SJSA1 (cell line): ENCODE results near the gene ST3GAL5. TPM values are rescaled to one million over a fixed set of nuclear protein-coding genes. Genes with fewer than 3 reads are reported as not detected.
A peak's percentile ranks its signal among the peaks of the same experiment; 100 is the strongest.

ENCODE experiments used
- DNase-seq, 2 experiments: peaks; one replicate each; pipeline ENCODE4 v3.0.0-alpha.2; 2015 to 2020; ENCODE audit warnings: low spot score in 2 of 2, low read depth in 1 of 2
- H3K27ac ChIP-seq: fragments of 250-450 bp; sonication (Bioruptor Pico); 2 replicates; pipeline ENCODE4 v1.5.1; 2020; ENCODE audit warnings: mild to moderate bottlenecking, moderate library complexity
- H3K27me3 ChIP-seq: fragments of 250-450 bp; sonication (Bioruptor Pico); replicated peaks from 2 replicates; pipeline ENCODE4 v1.5.1; 2020; ENCODE audit warnings: mild to moderate bottlenecking, moderate library complexity
- H3K36me3 ChIP-seq: fragments of 250-450 bp; sonication (Bioruptor Pico); 2 replicates; pipeline ENCODE4 v1.5.1; 2020; ENCODE audit warnings: mild to moderate bottlenecking
- H3K4me1 ChIP-seq: fragments of 250-450 bp; sonication (Bioruptor Pico); replicated peaks from 2 replicates; pipeline ENCODE4 v1.6.1; 2021; ENCODE audit warnings: mild to moderate bottlenecking
- H3K4me3 ChIP-seq: fragments of 250-450 bp; sonication (Bioruptor Pico); 2 replicates; pipeline ENCODE4 v1.5.1; 2020; ENCODE audit warnings: mild to moderate bottlenecking
- H3K9me3 ChIP-seq: fragments of 250-450 bp; sonication (Bioruptor Pico); replicated peaks from 2 replicates; pipeline ENCODE4 v1.5.1; 2020; ENCODE audit warnings: mild to moderate bottlenecking
- total RNA-seq: library from RNA; depleted of rRNA; stranded (reverse); fragments of >200 nt; shearing (Covaris generic); gene quantifications from 2 replicates; pipeline ENCODE4 v1.2.3, GENCODE V29; 2014

ST3GAL5 gene
- total RNA-seq, 1 experiment from 2014 or later = 84.5 TPM

DNA sequence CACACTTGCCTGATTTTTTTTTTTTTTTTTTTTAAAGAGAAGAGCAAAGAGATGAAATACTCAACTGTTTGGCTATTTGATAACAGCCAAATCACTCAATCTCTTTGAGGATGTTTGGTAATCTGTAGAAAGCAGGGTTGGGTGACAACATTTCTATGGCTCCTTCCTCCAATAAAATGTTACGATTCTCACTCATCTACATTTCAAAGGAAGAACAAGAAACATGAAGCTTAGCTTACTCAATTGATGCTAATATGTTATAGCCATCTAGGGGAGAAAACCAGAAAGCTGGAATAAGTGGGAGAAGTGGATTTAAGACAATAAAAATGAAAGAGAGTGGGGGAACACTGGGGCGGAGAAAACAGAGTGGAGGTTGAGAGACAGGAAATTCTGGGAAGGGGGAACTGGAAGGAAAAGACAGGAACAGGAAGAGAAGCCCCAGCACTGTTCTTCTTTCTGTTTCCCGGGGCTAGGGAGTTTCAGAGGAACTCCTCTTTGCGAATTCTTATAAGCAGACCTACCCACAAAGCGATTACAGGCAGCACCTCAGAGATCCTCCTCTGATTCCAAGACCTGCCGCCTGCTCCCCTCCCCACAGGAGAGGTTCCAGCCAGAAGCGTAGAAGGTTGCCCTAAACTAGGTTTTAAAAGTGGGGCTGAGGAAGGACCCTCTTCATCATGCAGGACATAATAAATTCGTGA lies 13.3 kb downstream of the ST3GAL5 start:
- Histone ChIP-seq H3K9me3 (no peaks in the 10 kb centered on the region), H3K4me1 (peaks cover 19% of the 10 kb centered on the region), H3K27ac (no peak overlapping the region), H3K4me3 (no peak overlapping the region), H3K27me3 (no peaks in the 10 kb centered on the region), H3K36me3 (peaks cover 14% of the 10 kb centered on the region)
- no peak for DNase-seq

DNA sequence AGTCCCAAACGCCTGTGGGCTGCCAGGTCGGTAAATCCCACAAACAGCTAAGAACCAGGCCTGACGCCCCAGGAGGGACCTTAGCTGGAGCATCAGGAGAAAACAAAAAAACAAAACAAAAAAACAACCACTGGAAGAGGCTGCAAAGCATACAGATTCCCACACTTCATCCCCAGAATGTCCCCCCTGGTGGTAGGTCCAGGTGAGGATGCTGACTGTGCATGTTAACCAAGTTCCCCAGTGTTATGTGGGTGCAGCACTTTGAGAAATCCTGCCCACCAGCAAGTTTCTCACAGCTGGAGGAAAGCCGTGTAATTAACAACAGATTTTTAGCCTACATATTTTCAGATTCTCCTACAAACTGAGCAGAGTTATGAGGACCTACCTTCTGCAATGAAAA lies 15.1 kb downstream of the ST3GAL5 start:
- H3K36me3 ChIP-seq = peaks cover 27% of the 10 kb centered on the region
- no peaks in the 10 kb centered on the region for H3K27me3 ChIP-seq
- no peak overlapping the region for H3K27ac ChIP-seq
- H3K9me3 ChIP-seq = no peaks in the 10 kb centered on the region
- DNase-seq = no peak
- H3K4me3 ChIP-seq = no peak overlapping the region
- peaks cover 6% of the 10 kb centered on the region for H3K4me1 ChIP-seq

DNA sequence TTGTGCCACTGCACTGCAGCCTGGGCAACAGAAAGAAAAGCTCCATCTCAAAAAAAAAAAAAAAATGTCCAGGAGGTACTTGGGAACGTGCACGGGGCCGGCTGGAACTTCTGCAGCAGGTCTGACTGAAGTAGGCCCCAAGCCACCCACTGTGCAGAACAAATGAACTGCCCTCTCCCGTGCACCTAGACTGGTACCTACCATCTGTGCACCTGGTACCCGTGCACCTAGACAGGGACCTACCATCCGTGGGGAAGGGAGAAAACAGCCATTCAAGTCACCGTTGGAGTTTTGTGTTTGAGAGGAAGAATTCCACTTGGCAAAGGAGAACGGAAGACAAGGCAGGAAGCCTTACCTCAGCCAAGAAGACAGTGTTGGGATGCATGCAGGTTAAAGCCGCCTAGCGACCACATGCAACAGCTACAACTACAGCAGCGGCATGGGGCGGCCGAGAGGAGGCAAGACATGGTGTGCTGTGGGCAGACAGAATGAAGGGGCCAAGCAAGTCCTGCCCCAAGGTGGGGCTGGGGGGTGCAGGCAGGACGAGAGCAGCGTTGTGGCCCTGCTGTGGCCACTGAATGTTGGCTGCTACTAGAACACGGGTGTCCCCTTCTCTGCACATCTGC lies 16.1 kb downstream of the ST3GAL5 start:
- Histone ChIP-seq H3K27me3 (no peaks in the 10 kb centered on the region), H3K36me3 (peaks cover 33% of the 10 kb centered on the region), H3K27ac (no peak overlapping the region), H3K9me3 (no peaks in the 10 kb centered on the region), H3K4me1 (no peaks in the 10 kb centered on the region), H3K4me3 (no peak overlapping the region)
- no peak for DNase-seq

DNA sequence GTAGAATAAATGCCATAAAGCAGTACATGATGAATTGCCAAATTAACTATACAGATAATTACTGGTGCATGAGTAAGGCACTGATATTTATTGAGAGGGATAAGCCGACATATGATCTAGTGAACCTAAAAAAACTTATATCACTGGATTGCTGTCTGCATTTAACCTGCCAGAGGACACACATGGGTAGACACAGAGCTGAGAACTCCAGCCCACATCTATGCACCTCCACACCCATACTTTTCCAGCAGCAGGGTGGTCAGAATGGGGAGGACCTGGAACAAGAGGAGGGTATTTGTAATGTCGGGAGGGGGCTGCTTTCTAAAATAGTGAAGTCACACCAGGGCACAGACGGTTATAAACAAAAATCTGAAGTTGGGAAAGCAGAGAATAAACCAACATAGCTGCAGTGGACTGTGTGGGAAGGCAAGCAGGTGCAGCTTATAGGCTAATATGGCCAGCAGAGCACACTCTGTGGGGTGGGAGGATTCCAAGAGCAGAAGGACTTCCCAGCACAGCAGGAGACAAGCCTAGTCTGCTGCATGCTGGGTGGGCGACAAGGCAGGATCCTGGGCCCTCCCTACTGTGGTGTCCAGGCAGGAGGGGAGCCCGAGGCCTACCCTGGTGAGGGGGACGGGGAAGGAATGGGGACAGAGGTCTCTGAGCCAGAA lies 17.2 kb downstream of the ST3GAL5 start:
- H3K27ac ChIP-seq = no peak overlapping the region
- H3K9me3 ChIP-seq = no peaks in the 10 kb centered on the region
- no peaks in the 10 kb centered on the region for H3K27me3 ChIP-seq
- H3K4me3 ChIP-seq = no peak overlapping the region
- DNase-seq = no peak
- no peaks in the 10 kb centered on the region for H3K4me1 ChIP-seq
- peaks cover 30% of the 10 kb centered on the region for H3K36me3 ChIP-seq

DNA sequence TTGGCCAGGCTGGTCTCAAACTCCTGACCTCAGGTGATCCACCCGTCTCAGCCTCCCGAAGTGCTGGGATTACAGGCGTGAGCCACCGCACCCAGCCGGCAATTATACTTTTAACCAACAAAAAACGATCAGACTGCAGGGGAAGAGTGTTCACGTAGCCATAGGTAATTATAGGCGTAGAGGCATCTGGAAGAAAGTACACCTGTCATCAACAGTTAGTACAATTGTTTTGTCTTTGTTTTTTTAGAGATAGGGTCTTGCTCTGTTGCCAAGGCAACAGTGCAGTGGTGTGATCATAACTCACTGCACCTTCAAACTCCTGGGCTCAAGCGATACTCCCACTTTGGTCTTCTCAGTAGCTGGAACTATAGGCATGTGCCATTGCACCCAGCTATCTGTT lies 20.0 kb downstream of the ST3GAL5 start:
- Histone ChIP-seq H3K9me3 (no peaks in the 10 kb centered on the region), H3K27me3 (no peaks in the 10 kb centered on the region), H3K27ac (no peak overlapping the region), H3K4me3 (no peak overlapping the region), H3K36me3 (peaks cover 37% of the 10 kb centered on the region), H3K4me1 (peaks cover 14% of the 10 kb centered on the region)
- no peak for DNase-seq

DNA sequence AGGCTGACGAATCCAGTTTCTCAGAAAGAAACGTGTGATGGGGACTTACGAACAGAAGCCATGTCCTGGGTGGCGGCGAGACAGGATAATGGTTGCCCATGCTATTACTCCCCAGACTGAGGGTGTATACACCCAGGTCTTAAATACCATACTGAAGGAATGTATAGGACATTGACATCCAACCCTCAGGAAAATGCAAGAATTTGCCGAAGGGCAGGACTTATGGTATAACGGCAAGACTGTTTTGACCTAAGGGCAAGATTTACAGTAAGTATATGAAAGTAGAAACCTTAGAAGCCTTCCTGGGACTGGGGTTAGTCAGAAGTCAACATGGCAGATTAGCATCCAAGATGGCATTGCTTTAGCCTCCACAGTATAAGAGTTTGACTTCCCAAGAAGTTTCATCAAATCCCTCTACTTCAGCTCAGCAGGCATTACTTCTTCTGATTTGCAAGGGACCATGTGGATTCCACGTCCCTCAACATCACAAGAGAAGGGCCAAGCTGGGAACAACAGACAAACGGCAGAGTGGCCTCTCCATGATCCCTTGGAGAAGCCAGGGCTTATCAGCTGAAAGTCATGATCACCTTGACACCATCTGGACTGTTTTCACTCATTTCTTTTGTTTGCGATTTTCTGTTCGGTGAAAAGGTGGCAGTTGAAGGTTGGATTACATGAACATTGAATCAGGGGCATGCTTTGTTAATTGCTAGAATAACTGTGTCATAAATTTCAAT lies 21.1 kb downstream of the ST3GAL5 start:
- H3K4me3 ChIP-seq = no peak overlapping the region
- no peaks in the 10 kb centered on the region for H3K27me3 ChIP-seq
- no peak for DNase-seq
- no peak overlapping the region for H3K27ac ChIP-seq
- H3K9me3 ChIP-seq = no peaks in the 10 kb centered on the region
- H3K36me3 ChIP-seq = peaks cover 44% of the 10 kb centered on the region
- peaks cover 14% of the 10 kb centered on the region for H3K4me1 ChIP-seq

DNA sequence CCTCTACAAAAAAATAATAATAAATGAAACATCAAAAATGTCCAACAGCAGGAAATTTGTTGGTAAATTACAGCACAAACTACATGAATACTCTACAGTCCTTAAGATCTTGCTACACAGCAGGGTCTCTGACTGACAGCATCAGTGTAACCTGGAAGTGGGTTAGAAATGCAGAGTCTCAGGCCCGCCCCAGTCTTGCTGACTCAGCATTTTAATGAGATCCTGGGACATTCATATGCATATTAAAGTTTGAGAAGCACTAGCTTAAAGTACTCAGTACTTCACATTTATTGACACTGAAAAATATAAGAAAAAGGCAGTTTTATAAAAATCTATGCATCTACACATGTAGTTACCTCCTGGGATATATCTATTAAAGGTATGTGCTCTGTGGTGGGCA lies 21.7 kb downstream of the ST3GAL5 start:
- DNase-seq = no peak
- Histone ChIP-seq H3K4me3 (no peak overlapping the region), H3K36me3 (peaks cover 48% of the 10 kb centered on the region), H3K4me1 (peaks cover 14% of the 10 kb centered on the region), H3K9me3 (no peaks in the 10 kb centered on the region), H3K27ac (no peak overlapping the region), H3K27me3 (no peaks in the 10 kb centered on the region)

DNA sequence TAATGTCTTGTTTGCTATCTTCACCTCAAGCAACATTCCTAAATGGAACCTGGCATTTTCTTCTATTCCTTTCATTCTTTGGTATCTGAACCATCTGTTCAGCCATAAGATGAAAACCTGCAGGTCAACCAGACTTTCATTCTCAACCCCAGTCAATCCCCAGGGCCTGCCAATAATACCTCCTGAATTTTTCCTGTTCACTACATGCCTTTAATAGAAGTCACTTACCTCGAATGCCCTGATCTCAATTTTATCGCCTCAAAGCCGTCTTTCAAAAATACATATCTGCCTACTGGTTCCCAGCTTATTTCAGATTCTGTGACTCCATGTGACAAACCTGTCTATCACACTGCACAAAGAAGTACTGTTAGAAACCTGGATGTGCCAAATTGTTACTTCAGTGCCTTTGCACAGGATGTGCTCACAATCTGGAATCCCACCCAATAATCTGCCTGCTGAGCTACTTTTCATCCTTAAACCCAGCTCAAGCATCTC lies 22.6 kb downstream of the ST3GAL5 start:
- H3K4me3 ChIP-seq = no peak overlapping the region
- no peaks in the 10 kb centered on the region for H3K9me3 ChIP-seq
- H3K4me1 ChIP-seq = peaks cover 14% of the 10 kb centered on the region
- H3K36me3 ChIP-seq = peaks cover 55% of the 10 kb centered on the region
- no peaks in the 10 kb centered on the region for H3K27me3 ChIP-seq
- H3K27ac ChIP-seq = no peak overlapping the region
- DNase-seq = no peak

DNA sequence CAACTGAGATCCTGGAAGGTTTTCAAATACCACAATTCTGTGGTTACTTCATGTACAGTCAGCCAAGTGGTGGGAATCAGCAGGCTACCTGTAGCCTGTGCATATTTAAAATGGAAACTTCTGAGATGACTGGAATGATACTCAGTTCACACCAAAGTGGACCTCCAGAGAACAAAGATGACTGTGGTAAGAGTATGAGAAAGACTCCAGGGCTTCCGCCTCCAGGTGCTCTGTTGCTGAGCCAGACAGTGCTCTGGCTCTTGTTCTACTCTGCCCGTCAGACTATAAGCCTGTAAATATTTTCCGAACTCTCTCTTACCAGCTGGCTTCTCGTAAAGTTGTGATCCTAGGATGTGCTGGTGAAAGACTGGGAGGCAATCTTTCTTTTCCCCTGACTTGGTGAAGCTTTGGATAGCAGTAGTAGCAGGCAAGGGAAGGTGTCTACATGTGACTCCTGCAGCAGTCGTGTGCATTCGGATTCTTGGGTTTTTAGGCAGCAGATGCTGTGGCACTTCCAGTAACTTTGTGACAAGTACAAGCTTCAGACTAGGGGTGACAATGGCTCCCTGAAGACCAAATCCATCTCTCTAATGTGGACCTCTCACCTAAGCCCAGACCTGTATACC lies 23.1 kb downstream of the ST3GAL5 start:
- peak in 1 of 2 experiments; percentile 35 for DNase-seq
- Histone ChIP-seq H3K4me1 (peaks cover 14% of the 10 kb centered on the region), H3K27me3 (no peaks in the 10 kb centered on the region), H3K4me3 (no peak overlapping the region), H3K27ac (no peak overlapping the region), H3K9me3 (no peaks in the 10 kb centered on the region), H3K36me3 (peaks cover 59% of the 10 kb centered on the region)

DNA sequence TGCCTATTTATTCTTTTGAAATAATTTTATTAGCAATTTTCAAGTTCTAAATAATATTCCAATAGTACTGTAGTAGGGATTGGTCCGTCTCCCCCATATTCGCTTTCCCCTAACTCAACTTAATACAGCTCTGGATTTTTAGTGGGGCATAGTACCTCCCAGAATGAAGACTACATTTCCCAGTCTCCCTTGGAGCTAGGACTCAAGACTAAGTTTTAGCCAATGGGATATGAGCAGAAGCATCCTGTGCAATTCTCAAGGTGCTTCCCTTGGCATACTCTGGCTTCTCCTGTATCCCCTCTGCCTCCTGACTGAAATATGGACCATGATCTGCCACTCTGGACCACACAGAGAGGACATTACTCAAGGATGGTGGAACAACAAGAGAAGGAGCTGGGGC lies 24.1 kb downstream of the ST3GAL5 start:
- Histone ChIP-seq H3K36me3 (peaks cover 62% of the 10 kb centered on the region), H3K4me1 (peaks cover 14% of the 10 kb centered on the region), H3K27me3 (no peaks in the 10 kb centered on the region), H3K4me3 (no peak overlapping the region), H3K27ac (no peak overlapping the region), H3K9me3 (no peaks in the 10 kb centered on the region)
- DNase-seq = no peak

DNA sequence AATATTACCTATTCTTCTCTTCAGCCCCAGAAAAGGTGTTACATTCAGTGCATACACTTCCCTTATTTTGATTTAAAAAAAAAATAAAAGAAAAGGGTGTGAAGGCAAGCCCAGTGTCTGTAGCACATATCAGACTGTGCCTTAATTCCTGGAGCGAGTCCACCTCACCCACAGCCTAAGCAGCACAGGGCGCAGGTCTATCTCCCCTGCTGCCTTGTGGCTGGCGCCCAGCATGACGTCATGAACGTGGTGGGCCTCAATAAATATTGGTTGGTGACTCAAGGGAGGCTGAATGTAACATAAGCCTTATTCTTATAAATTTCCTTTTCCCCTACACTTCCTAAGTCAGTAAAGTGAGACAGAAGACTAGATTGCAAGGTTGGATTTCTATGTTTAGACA lies 26.4 kb downstream of the ST3GAL5 start:
- Histone ChIP-seq H3K36me3 (peaks cover 69% of the 10 kb centered on the region), H3K9me3 (no peaks in the 10 kb centered on the region), H3K27me3 (no peaks in the 10 kb centered on the region)

DNA sequence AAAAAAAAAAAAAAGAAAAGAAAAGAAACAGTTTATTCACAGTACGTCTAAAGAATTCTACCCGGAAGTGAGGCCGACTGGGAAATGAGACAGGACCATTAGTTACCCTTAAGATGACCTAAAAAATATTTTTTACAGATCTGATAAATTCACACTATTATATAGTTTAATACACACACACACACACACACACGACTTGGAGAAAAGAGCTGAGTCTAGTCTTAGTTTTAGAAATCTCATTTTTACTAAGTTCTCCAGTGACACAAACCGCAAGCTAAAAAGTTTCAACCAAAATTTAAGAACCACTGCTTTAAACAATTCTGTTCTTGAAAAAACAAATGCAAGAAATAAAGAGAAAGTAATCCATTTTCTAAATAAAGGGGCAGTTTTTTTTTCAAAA lies 27.1 kb downstream of the ST3GAL5 start:
- H3K27me3 ChIP-seq = no peaks in the 10 kb centered on the region
- peaks cover 14% of the 10 kb centered on the region for H3K4me1 ChIP-seq
- H3K4me3 ChIP-seq = no peak overlapping the region
- no peak for DNase-seq
- H3K36me3 ChIP-seq = peaks cover 65% of the 10 kb centered on the region
- H3K27ac ChIP-seq = no peak overlapping the region
- no peaks in the 10 kb centered on the region for H3K9me3 ChIP-seq

More for the DNA sequence above, 26.4 kb downstream of the ST3GAL5 start:
- Histone ChIP-seq H3K4me3 (no peak overlapping the region), H3K27ac (no peak overlapping the region), H3K4me1 (peaks cover 14% of the 10 kb centered on the region)
- DNase-seq = no peak

DNA sequence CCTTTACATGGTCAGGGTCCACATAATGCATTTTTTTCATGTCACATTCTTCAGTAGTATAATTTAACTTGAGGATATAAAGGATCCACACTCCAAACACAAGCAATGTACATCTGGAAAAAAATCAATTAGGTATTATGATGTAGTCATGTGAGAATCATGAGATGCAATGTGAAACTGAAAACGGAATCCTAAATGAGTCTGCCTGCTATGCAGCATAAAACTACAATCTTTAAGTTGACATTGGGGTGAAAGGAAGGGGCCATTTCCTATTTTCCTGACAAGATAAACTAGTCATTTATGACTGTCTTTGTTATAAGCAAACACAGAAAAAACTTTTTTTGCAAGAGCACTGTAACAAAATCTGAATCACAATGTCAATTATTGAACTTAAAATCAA lies 27.6 kb downstream of the ST3GAL5 start:
- no peak overlapping the region for H3K4me3 ChIP-seq
- H3K27ac ChIP-seq = no peak overlapping the region
- H3K9me3 ChIP-seq = no peaks in the 10 kb centered on the region
- DNase-seq = no peak
- H3K4me1 ChIP-seq = peaks cover 14% of the 10 kb centered on the region
- H3K27me3 ChIP-seq = no peaks in the 10 kb centered on the region
- H3K36me3 ChIP-seq = peaks cover 68% of the 10 kb centered on the region
